Esophagus muscularis mucosa (tissue), 4 donors: ENCODE results near the gene FERMT2. TPM values are rescaled to one million over a fixed set of nuclear protein-coding genes. Genes with fewer than 3 reads are reported as not detected.

Source experiments
- DNase-seq: peaks from one replicate; pipeline ENCODE4 v3.0.0-alpha.2; 2017; ENCODE audit errors: extremely low spot score
- H3K27ac ChIP-seq, 4 donors: fragments of 200-600 bp; sonication (generic); replicated peaks in 1 of 4; 1 replicate in 3 of 4; 2 replicates in 1 of 4; pipeline ENCODE4 v1.5.1; 2016 to 2019; ENCODE audit warnings: mild to moderate bottlenecking in 1 of 4
- H3K27me3 ChIP-seq, 4 donors: fragments of 200-600 bp; sonication (generic); one replicate each; pipeline versions ENCODE4 v1.5.1 to v1.6.0; 2016 to 2019
- H3K36me3 ChIP-seq, 4 donors: fragments of 200-600 bp; sonication (generic); one replicate each; pipeline ENCODE4 v1.5.1; 2016 to 2019
- H3K4me1 ChIP-seq, 4 donors: fragments of 200-600 bp; sonication (generic); one replicate each; pipeline ENCODE4 v1.5.1; 2016 to 2019
- H3K4me3 ChIP-seq, 4 donors: fragments of 200-600 bp; sonication (generic); 1 replicate in 2 of 4; 2 replicates in 2 of 4; pipeline ENCODE4 v1.5.1; 2016 to 2019; ENCODE audit warnings: mild to moderate bottlenecking in 4 of 4, moderate library complexity in 1 of 4
- H3K9me3 ChIP-seq, 4 donors: fragments of 200-600 bp; sonication (generic); 1 replicate in 3 of 4; 2 replicates in 1 of 4; pipeline ENCODE4 v1.5.1; 2016 to 2019
- EP300 ChIP-seq: sonication (generic); formaldehyde crosslinking; IDR thresholded peaks from one replicate; pipeline ENCODE4 v1.6.1; 2017; ENCODE audit warnings: antibody characterized with exemption
- POLR2A ChIP-seq: fragments of 450-650 bp; IDR thresholded peaks from one replicate; pipeline ENCODE4 v1.6.1; 2017; ENCODE audit warnings: antibody characterized with exemption, moderate library complexity, mild to moderate bottlenecking, low read depth
- POLR2AphosphoS5 ChIP-seq, 2 donors: sonication (generic); formaldehyde crosslinking; IDR thresholded peaks; one replicate each; pipeline ENCODE4 v1.6.1; 2017; ENCODE audit warnings: antibody characterized with exemption in 2 of 2
- WGBS: methylation state at CpG from one replicate; pipeline ENCODE4 v1.1.5; 2018; 5-methylcytosine and 5-hydroxymethylcytosine counted together
- intact Hi-C: fragments of 100-400 bp; cut with DNase I; formaldehyde crosslinking; loops from one replicate; pipeline ENCODE4 v1.15.1; 2023
- total RNA-seq, 4 donors: library from RNA; depleted of rRNA; stranded (reverse); fragments of >200 nt; gene quantifications; one replicate each; pipeline versions ENCODE4 v1.1.0 to v1.2.1, GENCODE V29; 2016
- TF ChIP-seq, protein P1 (sequence below), 3 experiments: fragments of 200-600 bp in 2 of 3; fragments of 450-650 bp in 1 of 3; sonication (generic) in 2 of 3; IDR thresholded peaks; one replicate each; pipeline ENCODE4 v1.5.1; 2017 to 2019; ENCODE audit warnings: antibody characterized with exemption in 3 of 3, mild to moderate bottlenecking in 2 of 3, moderate library complexity in 1 of 3

The FERMT2 gene
- total RNA-seq, 4 donors from 2014 or later, result 293 to 397 (median 370) TPM

DNA sequence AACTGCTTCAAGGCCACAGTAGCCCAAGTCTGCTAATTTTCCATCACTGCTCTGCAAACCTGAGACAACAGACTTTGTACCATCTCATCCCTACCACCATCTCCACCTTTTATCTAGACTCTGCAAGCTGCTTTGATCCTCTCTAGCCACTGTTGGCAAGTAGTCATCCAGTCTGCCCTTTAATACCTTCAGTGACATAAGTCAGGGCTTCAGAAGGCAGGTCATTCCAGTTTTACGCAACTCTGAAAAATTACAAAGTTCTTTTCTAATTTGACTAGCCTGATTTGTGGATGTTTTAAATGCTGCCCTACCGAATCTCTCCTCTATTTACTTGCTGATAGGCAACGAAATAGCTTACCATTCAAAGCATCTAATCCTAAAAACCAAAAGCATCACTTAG, 2.8 kb downstream of the FERMT2 start:
- Histone ChIP-seq H3K9me3 (no peaks in the 10 kb centered on the region), H3K4me1 (peaks cover 18 to 79% (median 69%) of the 10 kb centered on the region in 4 donors), H3K27me3 (no peaks in the 10 kb centered on the region), H3K36me3 (peaks cover 0 to 11% (median 5%) of the 10 kb centered on the region in 4 donors), H3K4me3 (peak overlapping the region; percentile 86 to 95 (median 92)), H3K27ac (peak overlapping the region; percentile 99 to 100 (median 99))
- no peak for DNase-seq
- TF ChIP-seq POLR2A, result no peak
- TF ChIP-seq POLR2AphosphoS5 (IDR thresholded peaks at IDR 0.05), result no peak
- TF ChIP-seq, protein P1, sequence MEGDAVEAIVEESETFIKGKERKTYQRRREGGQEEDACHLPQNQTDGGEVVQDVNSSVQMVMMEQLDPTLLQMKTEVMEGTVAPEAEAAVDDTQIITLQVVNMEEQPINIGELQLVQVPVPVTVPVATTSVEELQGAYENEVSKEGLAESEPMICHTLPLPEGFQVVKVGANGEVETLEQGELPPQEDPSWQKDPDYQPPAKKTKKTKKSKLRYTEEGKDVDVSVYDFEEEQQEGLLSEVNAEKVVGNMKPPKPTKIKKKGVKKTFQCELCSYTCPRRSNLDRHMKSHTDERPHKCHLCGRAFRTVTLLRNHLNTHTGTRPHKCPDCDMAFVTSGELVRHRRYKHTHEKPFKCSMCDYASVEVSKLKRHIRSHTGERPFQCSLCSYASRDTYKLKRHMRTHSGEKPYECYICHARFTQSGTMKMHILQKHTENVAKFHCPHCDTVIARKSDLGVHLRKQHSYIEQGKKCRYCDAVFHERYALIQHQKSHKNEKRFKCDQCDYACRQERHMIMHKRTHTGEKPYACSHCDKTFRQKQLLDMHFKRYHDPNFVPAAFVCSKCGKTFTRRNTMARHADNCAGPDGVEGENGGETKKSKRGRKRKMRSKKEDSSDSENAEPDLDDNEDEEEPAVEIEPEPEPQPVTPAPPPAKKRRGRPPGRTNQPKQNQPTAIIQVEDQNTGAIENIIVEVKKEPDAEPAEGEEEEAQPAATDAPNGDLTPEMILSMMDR (IDR thresholded peaks at IDR 0.05), result no peak
- TF ChIP-seq EP300, result no peak
- WGBS, result 25% methylated on average over 3 of the region's 3 CpGs
- intact Hi-C loops, result loop anchor here (10.0 kb wide), 1 partner anchor 73 kb away; no protein-coding TSS in a partner anchor

GRCh38 chr14:52944254-52944653, 6.6 kb downstream of the FERMT2 start:
- WGBS, result 14% methylated on average over 2 of the region's 2 CpGs
- peaks cover 0 to 11% (median 5%) of the 10 kb centered on the region in 4 donors for H3K36me3 ChIP-seq
- H3K4me1 ChIP-seq, result peaks cover 40 to 100% (median 92%) of the 10 kb centered on the region in 4 donors
- peak overlapping the region in 1 of 4 donors; percentile 39 for H3K27ac ChIP-seq
- intact Hi-C loops, result loop anchor here (10.0 kb wide), 1 partner anchor 69 kb away; no protein-coding TSS in a partner anchor
- H3K27me3 ChIP-seq, result no peaks in the 10 kb centered on the region
- no peak overlapping the region for H3K4me3 ChIP-seq
- no peaks in the 10 kb centered on the region for H3K9me3 ChIP-seq
- no peak for DNase-seq
- TF ChIP-seq POLR2A (no peak), POLR2AphosphoS5 (IDR thresholded peaks at IDR 0.05) (no peak), EP300 (no peak)
- TF ChIP-seq, protein P1 (IDR thresholded peaks at IDR 0.05), result no peak

- TF ChIP-seq EP300 (no peak), POLR2A (no peak), POLR2AphosphoS5 (IDR thresholded peaks at IDR 0.05) (no peak)
- TF ChIP-seq, protein P1 (IDR thresholded peaks at IDR 0.05), result no peak
- no peak for DNase-seq
- intact Hi-C loops, result no loop called here
- Histone ChIP-seq H3K27me3 (no peaks in the 10 kb centered on the region), H3K9me3 (no peaks in the 10 kb centered on the region), H3K4me3 (no peak overlapping the region), H3K27ac (peak overlapping the region; percentile 21 to 63 (median 48)), H3K36me3 (no peaks in the 10 kb centered on the region), H3K4me1 (peaks cover 57 to 100% (median 96%) of the 10 kb centered on the region in 4 donors)
- WGBS, result 55% methylated on average over 1 of the region's 1 CpG
Observed at GRCh38 chr14:52939427-52939826, 11.4 kb downstream of the FERMT2 start.

GRCh38 chr14:52937869-52938268, 13.0 kb downstream of the FERMT2 start:
- H3K4me3 ChIP-seq, result no peak overlapping the region
- no peaks in the 10 kb centered on the region for H3K9me3 ChIP-seq
- H3K27ac ChIP-seq, result peak overlapping the region; percentile 36 to 63 (median 58)
- DNase-seq, result no peak
- WGBS, result 59% methylated on average over 3 of the region's 3 CpGs
- intact Hi-C loops, result no loop called here
- H3K27me3 ChIP-seq, result no peaks in the 10 kb centered on the region
- H3K36me3 ChIP-seq, result no peaks in the 10 kb centered on the region
- TF ChIP-seq, protein P1 (IDR thresholded peaks at IDR 0.05), result no peak
- TF ChIP-seq EP300 (no peak), POLR2AphosphoS5 (IDR thresholded peaks at IDR 0.05) (no peak), POLR2A (no peak)
- peaks cover 70 to 99% (median 98%) of the 10 kb centered on the region in 4 donors for H3K4me1 ChIP-seq

- 46% methylated on average over 4 of the region's 4 CpGs for WGBS
- Histone ChIP-seq H3K4me1 (peaks cover 74 to 99% (median 99%) of the 10 kb centered on the region in 4 donors), H3K27ac (peak overlapping the region; percentile 45 to 63 (median 58)), H3K36me3 (no peaks in the 10 kb centered on the region), H3K4me3 (peak overlapping the region in 1 of 4 donors; percentile 7), H3K27me3 (no peaks in the 10 kb centered on the region), H3K9me3 (no peaks in the 10 kb centered on the region)
- TF ChIP-seq, protein P1 (IDR thresholded peaks at IDR 0.05), result no peak
- TF ChIP-seq POLR2AphosphoS5 (IDR thresholded peaks at IDR 0.05), result no peak
- no peak for TF ChIP-seq POLR2A
- no peak for TF ChIP-seq EP300
- intact Hi-C loops, result no loop called here
- no peak for DNase-seq
Observed at GRCh38 chr14:52937306-52937705, 13.5 kb downstream of the FERMT2 start.
